Measurements from ENCODE around the gene ERF. TPM values are rescaled to one million over a fixed set of nuclear protein-coding genes. Genes with fewer than 3 reads are reported as not detected.

ERF gene
- total RNA-seq, 1 donor from 2014 or later, result 51.6 TPM

DNA sequence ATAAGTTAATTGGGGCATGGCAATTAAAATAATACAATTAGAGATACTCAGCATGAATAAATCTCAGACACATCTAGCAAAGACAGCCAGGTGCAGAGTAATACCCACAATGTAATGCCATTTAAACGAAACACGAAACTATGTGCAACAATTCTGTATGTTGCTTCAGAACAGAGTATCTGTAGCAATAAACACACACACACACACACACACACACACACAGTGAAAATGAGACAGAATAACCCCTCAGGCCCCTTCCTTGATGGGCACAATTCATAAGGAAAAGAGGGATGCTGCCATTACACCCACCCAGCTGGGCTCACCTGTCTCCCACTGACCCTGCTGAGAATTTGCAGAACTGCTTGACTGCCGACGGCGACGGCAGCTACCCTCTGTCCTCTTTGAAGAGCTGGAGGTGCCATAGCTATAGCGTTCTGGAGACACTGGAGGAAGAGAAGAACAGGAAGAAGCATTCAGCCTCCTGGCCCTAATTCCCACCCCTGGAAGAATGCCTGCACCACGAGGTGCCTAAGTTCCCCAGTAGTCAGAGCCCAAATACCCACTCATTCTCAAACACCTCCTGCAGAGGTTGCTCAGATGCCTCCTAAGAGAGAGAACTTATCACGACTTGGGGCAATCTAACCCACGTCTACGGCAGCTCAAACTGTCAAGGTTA is 40.0 kb downstream of the ERF start:
- peaks cover 25% of the 10 kb centered on the region in 2 donors for H3K36me3 ChIP-seq
- no peaks in the 10 kb centered on the region for H3K27me3 ChIP-seq
- no peak overlapping the region for H3K4me3 ChIP-seq
- TF ChIP-seq CTCF (IDR thresholded peaks at IDR 0.05), result no peak
- no peaks in the 10 kb centered on the region for H3K9me3 ChIP-seq
- H3K27ac ChIP-seq, result no peak overlapping the region
- DNase-seq (ENCODE audit: low spot score in 2 of 2), result no peak
- intact Hi-C loops (cut with DNase I), result loop anchor here (5.0 kb wide), 1 partner anchor 333 kb away; the partner anchor contains the start of gene ARHGEF1
- peaks cover 0 to 25% of the 10 kb centered on the region in 2 donors for H3K4me1 ChIP-seq

- DNase-seq (ENCODE audit: low spot score in 2 of 2), result no peak
- peaks cover 0 to 9% of the 10 kb centered on the region in 2 donors for H3K4me1 ChIP-seq
- peaks cover 45 to 46% of the 10 kb centered on the region in 2 donors for H3K36me3 ChIP-seq
- H3K4me3 ChIP-seq, result no peak overlapping the region
- H3K27ac ChIP-seq, result no peak overlapping the region
- intact Hi-C loops (cut with DNase I), result no loop called here
- no peak for TF ChIP-seq CTCF (IDR thresholded peaks at IDR 0.05)
- no peaks in the 10 kb centered on the region for H3K27me3 ChIP-seq
- no peaks in the 10 kb centered on the region for H3K9me3 ChIP-seq
Observed at GRCh38 chr19:42212886-42213285, 42.0 kb downstream of the ERF start.

GRCh38 chr19:42208612-42209011 is 46.3 kb downstream of the ERF start:
- DNase-seq (ENCODE audit: low spot score in 2 of 2), result no peak
- no peak for TF ChIP-seq CTCF (IDR thresholded peaks at IDR 0.05)
- no peak overlapping the region for H3K27ac ChIP-seq

GRCh38 chr19:42207767-42208271 is 47.1 kb downstream of the ERF start:
- Histone ChIP-seq H3K27ac (no peak overlapping the region), H3K36me3 (peaks cover 78 to 79% of the 10 kb centered on the region in 2 donors), H3K27me3 (no peaks in the 10 kb centered on the region), H3K4me1 (no peaks in the 10 kb centered on the region), H3K4me3 (no peak overlapping the region), H3K9me3 (no peaks in the 10 kb centered on the region)
- intact Hi-C loops (cut with DNase I), result no loop called here
- DNase-seq (ENCODE audit: low spot score in 2 of 2), result no peak
- no peak for TF ChIP-seq CTCF (IDR thresholded peaks at IDR 0.05)

More at GRCh38 chr19:42208612-42209011, 46.3 kb downstream of the ERF start:
- Histone ChIP-seq H3K4me3 (no peak overlapping the region), H3K4me1 (no peaks in the 10 kb centered on the region), H3K36me3 (peaks cover 73 to 76% of the 10 kb centered on the region in 2 donors), H3K9me3 (no peaks in the 10 kb centered on the region), H3K27me3 (no peaks in the 10 kb centered on the region)
- intact Hi-C loops (cut with DNase I), result no loop called here

GRCh38 chr19:42206871-42207755 is 47.8 kb downstream of the ERF start:
- Histone ChIP-seq H3K27ac (no peak overlapping the region), H3K9me3 (no peaks in the 10 kb centered on the region), H3K27me3 (no peaks in the 10 kb centered on the region), H3K4me1 (no peaks in the 10 kb centered on the region), H3K36me3 (peaks cover 72 to 82% of the 10 kb centered on the region in 2 donors), H3K4me3 (no peak overlapping the region)
- no peak for DNase-seq (ENCODE audit: low spot score in 2 of 2)
- TF ChIP-seq CTCF (IDR thresholded peaks at IDR 0.05), result no peak
- intact Hi-C loops (cut with DNase I), result no loop called here

Data from ascending aorta (tissue), 2 donors.